A673 (cell line): ENCODE measurements around the gene RAB11B. TPM values are rescaled to one million over a fixed set of nuclear protein-coding genes. Genes with fewer than 3 reads are reported as not detected.

Experiments
- BruUV-seq: library from RNA; stranded (reverse); fragments of 400-500 nt; replicated peaks from 2 replicates; lab custom pipeline; 2021; lab: Mats Ljungman, UMichigan
- CTCF ChIA-PET: fragments of 300-600 bp; sonication (Branson Sonifier 250); formaldehyde crosslinking; loops from one replicate; lab custom pipeline; 2022; ENCODE audit warnings: antibody characterized with exemption; lab: Charles Lee
- POLR2A ChIA-PET: fragments of 300-600 bp; sonication (Branson Sonifier 250); formaldehyde crosslinking; loops from one replicate; lab custom pipeline; 2022; ENCODE audit warnings: antibody characterized with exemption; ENCODE audit not compliant: low non-redundant PET; lab: Charles Lee
- DNase-seq: peaks from one replicate; pipeline ENCODE4 v3.0.0-alpha.2; 2015; ENCODE audit warnings: low spot score
- H3K27ac ChIP-seq: fragments of 200-600 bp; sonication (generic); 2 replicates; pipeline ENCODE4 v1.5.1; 2016; ENCODE audit warnings: mixed run types, low read depth, mild to moderate bottlenecking, mixed read lengths, antibody characterized with exemption, low read length; ENCODE audit not compliant: poor library complexity, severe bottlenecking
- H3K27me3 ChIP-seq: fragments of 200-600 bp; sonication (generic); replicated peaks from 2 replicates; pipeline ENCODE4 v1.6.1; 2017; ENCODE audit warnings: mixed run types, low read depth, mild to moderate bottlenecking, mixed read lengths, antibody characterized with exemption, low read length; ENCODE audit not compliant: insufficient read depth, poor library complexity
- H3K36me3 ChIP-seq: fragments of 200-600 bp; sonication (generic); 2 replicates; pipeline ENCODE4 v1.6.1; 2016; ENCODE audit warnings: mixed run types, mild to moderate bottlenecking, mixed read lengths, antibody characterized with exemption, low read length; ENCODE audit not compliant: insufficient read depth, poor library complexity, severe bottlenecking
- H3K4me1 ChIP-seq: fragments of 200-600 bp; sonication (generic); 2 replicates; pipeline ENCODE4 v1.6.1; 2017; ENCODE audit warnings: mixed run types, mild to moderate bottlenecking, mixed read lengths, antibody characterized with exemption, low read length; ENCODE audit not compliant: insufficient read depth, poor library complexity, severe bottlenecking
- H3K4me3 ChIP-seq: fragments of 200-600 bp; sonication (generic); 2 replicates; pipeline ENCODE4 v1.5.1; 2016; ENCODE audit warnings: low read depth, mixed run types, mild to moderate bottlenecking, mixed read lengths, low read length; ENCODE audit not compliant: poor library complexity, severe bottlenecking
- H3K9me3 ChIP-seq: fragments of 200-600 bp; sonication (generic); 2 replicates; pipeline ENCODE4 v1.6.1; 2016; ENCODE audit warnings: mixed run types, low read depth, mild to moderate bottlenecking, mixed read lengths, antibody characterized with exemption, low read length; ENCODE audit not compliant: poor library complexity, severe bottlenecking
- EZH2 ChIP-seq: fragments of 200-600 bp; sonication (generic); IDR thresholded peaks from 2 replicates; pipeline ENCODE4 v1.6.1; 2017; ENCODE audit warnings: borderline replicate concordance, low read depth, mild to moderate bottlenecking, mixed read lengths, antibody characterized with exemption, low read length; ENCODE audit not compliant: poor library complexity, severe bottlenecking
- intact Hi-C: fragments of 100-400 bp; cut with micrococcal nuclease; formaldehyde crosslinking; loops from one replicate; pipeline ENCODE4 v1.10.0; 2022; ENCODE audit not compliant: unreplicated experiment
- microRNA-seq: library from miRNA; unstranded; fragments of <30 nt; microRNA quantifications from one replicate; pipeline ENCODE4 v1.2.0, GENCODE V29; 2021
- total RNA-seq: library from RNA; stranded (reverse); gene quantifications from 2 replicates; pipeline ENCODE4 v1.2.3, GENCODE V29; 2021

Gene RAB11B
- total RNA-seq, 1 experiment from 2014 or later, result 91.4 TPM

DNA sequence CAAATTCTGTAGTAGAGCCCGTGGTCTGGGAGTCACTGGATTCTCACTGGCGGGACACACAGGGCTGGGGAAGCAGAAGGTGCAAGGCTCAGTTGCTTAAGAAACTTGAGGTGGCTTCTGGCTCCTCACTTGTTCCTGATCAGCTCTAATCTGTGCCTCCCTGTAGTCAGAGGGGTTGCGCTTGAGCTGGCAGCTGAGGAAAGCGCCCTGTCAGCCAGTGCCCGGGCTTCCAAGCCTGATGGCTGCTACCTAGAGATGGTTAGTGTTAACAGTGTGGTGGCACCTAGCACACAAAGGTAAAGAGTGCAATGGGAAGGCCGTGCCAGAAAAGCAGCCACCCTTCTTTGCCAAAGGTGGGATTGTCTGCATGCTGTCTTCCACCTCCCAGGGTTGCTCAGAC is 63.5 kb downstream of the RAB11B start:
- H3K27me3 ChIP-seq, result no peaks in the 10 kb centered on the region
- peaks cover 22% of the 10 kb centered on the region for H3K4me1 ChIP-seq
- DNase-seq, result no peak
- no peak overlapping the region for H3K27ac ChIP-seq
- no peaks in the 10 kb centered on the region for H3K9me3 ChIP-seq
- H3K4me3 ChIP-seq, result no peak overlapping the region
- no TSS peak for BruUV-seq
- ChIA-PET CTCF (no interaction called here), POLR2A (interaction anchor here (0.5 to 0.7 kb wide), 2 partner anchors 52 to 1993 kb away, joined by 4 to 22 read pairs; no protein-coding TSS in a partner anchor)
- no peak for TF ChIP-seq EZH2
- peaks cover 56% of the 10 kb centered on the region for H3K36me3 ChIP-seq
- intact Hi-C loops, result no loop called here

Small RNA genes lying within 50 kb of the gene (microRNA-seq; reads per million reads assigned to microRNA genes)
- gene MIR4999, result not detected

Other genes with a start within 250 kb of the RAB11B start
- 0.06 and 0.17 TPM in 2 replicates for gene FBN3, start 240.8 kb upstream of the RAB11B start, total RNA-seq
- 4.8 and 9.3 TPM in 2 replicates for gene CERS4, start 181.0 kb upstream of the RAB11B start, total RNA-seq
- gene CD320, start 82.0 kb upstream of the RAB11B start, total RNA-seq, result 121 and 135 TPM in 2 replicates
- 70.2 and 83.5 TPM in 2 replicates for gene NDUFA7, start 69.0 kb upstream of the RAB11B start, total RNA-seq
- gene RPS28, start 68.9 kb upstream of the RAB11B start, total RNA-seq, result 1,301 and 1,324 TPM in 2 replicates
- 0.73 and 1.1 TPM in 2 replicates for gene KANK3, start 47.1 kb upstream of the RAB11B start, total RNA-seq
- gene ANGPTL4, start 26.2 kb upstream of the RAB11B start, total RNA-seq, result 1.1 and 1.7 TPM in 2 replicates
- 8.8 and 11.8 TPM in 2 replicates for gene MARCHF2, start 22.9 kb downstream of the RAB11B start, total RNA-seq
- gene HNRNPM, start 54.6 kb downstream of the RAB11B start, total RNA-seq, result 413 and 436 TPM in 2 replicates
- gene PRAM1, start 112.3 kb downstream of the RAB11B start, total RNA-seq, result 0.42 and 0.49 TPM in 2 replicates
- 26.0 and 26.7 TPM in 2 replicates for gene ZNF414, start 123.8 kb downstream of the RAB11B start, total RNA-seq
- gene MYO1F, start 187.1 kb downstream of the RAB11B start, total RNA-seq, result 0.26 and 0.37 TPM in 2 replicates
- gene ADAMTS10, start 220.4 kb downstream of the RAB11B start, total RNA-seq, result 29.5 and 40.5 TPM in 2 replicates
- gene NFILZ, start 240.3 kb downstream of the RAB11B start, total RNA-seq, result not detected in 2 replicates